H1 (cell line): ENCODE data around the gene SLC39A11.

Experiments
- CBX8 ChIP-seq: fragments of 300-800, 300-1000 bp; sonication (generic); IDR thresholded peaks from 2 replicates; pipeline ENCODE4 v1.7.1; 2016; ENCODE audit warnings: low read depth, low read length, borderline replicate concordance
- CEBPB ChIP-seq: IDR thresholded peaks from 2 replicates; pipeline ENCODE4 v1.6.1; 2012; ENCODE audit warnings: low read depth, low read length
- JUND ChIP-seq: IDR thresholded peaks from 2 replicates; pipeline ENCODE4 v1.6.1; 2011; ENCODE audit warnings: mild to moderate bottlenecking, improper control_type of control experiment, low read length
- KDM1A ChIP-seq: fragments of 200-600, 300-600 bp; sonication (generic); IDR thresholded peaks from 2 replicates; pipeline ENCODE4 v1.7.1; 2016; ENCODE audit warnings: mild to moderate bottlenecking, low read length, borderline replicate concordance
- SAP30 ChIP-seq: fragments of 300-600 bp; sonication (generic); IDR thresholded peaks from 2 replicates; pipeline ENCODE4 v1.7.1; 2012; ENCODE audit warnings: low read length, moderate library complexity, mild to moderate bottlenecking, inconsistent platforms; ENCODE audit not compliant: insufficient read depth, insufficient replicate concordance
- SP1 ChIP-seq: IDR thresholded peaks from 2 replicates; pipeline ENCODE4 v1.6.1; 2011; ENCODE audit warnings: low read depth, low read length
- TF ChIP-seq, protein P1 (sequence below), 3 experiments: IDR thresholded peaks; 1 replicate in 2 of 3; 2 replicates in 1 of 3; pipeline versions ENCODE4 v1.5.1 to v1.6.1; 2011; ENCODE audit warnings: low read length in 3 of 3, mild to moderate bottlenecking in 3 of 3, inconsistent platforms in 2 of 3, low read depth in 1 of 3, moderate library complexity in 1 of 3; ENCODE audit not compliant: insufficient read depth in 1 of 3; ENCODE audit errors: control extremely low read depth in 1 of 3
- TF ChIP-seq, protein P2 (sequence below): IDR thresholded peaks from 2 replicates; pipeline ENCODE4 v1.6.1; 2011; ENCODE audit warnings: low read depth, mild to moderate bottlenecking, low read length; ENCODE audit not compliant: insufficient read depth

DNA sequence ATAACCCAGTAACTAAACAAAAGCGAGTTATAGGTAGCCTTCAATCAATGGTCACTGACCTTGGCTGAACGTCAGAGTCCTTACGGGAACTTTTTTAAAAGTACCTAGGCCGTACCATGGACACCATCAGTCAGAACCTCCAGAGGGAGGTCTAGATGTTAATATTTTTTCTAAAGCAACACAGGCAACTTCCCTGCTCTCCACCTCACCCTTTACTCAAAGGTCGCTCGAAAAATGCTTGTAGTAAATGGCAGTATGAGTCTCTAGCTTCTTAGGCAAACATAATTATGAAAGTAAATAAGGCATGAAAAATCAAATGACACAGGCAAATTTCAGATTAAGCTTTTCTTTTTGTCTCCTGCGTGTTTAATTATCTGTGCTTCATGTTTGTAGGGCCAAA lies 82.1 kb downstream of the SLC39A11 start:
- TF ChIP-seq, protein P1, sequence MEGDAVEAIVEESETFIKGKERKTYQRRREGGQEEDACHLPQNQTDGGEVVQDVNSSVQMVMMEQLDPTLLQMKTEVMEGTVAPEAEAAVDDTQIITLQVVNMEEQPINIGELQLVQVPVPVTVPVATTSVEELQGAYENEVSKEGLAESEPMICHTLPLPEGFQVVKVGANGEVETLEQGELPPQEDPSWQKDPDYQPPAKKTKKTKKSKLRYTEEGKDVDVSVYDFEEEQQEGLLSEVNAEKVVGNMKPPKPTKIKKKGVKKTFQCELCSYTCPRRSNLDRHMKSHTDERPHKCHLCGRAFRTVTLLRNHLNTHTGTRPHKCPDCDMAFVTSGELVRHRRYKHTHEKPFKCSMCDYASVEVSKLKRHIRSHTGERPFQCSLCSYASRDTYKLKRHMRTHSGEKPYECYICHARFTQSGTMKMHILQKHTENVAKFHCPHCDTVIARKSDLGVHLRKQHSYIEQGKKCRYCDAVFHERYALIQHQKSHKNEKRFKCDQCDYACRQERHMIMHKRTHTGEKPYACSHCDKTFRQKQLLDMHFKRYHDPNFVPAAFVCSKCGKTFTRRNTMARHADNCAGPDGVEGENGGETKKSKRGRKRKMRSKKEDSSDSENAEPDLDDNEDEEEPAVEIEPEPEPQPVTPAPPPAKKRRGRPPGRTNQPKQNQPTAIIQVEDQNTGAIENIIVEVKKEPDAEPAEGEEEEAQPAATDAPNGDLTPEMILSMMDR (IDR thresholded peaks at IDR 0.05; ENCODE audit: control extremely low read depth in 1 of 3, insufficient read depth in 1 of 3, low read depth in 1 of 3, low read length in 3 of 3): no peak
- TF ChIP-seq CBX8: no peak
- no peak for TF ChIP-seq CEBPB
- TF ChIP-seq, protein P2, sequence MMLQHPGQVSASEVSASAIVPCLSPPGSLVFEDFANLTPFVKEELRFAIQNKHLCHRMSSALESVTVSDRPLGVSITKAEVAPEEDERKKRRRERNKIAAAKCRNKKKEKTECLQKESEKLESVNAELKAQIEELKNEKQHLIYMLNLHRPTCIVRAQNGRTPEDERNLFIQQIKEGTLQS: no peak
- TF ChIP-seq SP1: no peak
- TF ChIP-seq KDM1A: no peak
- TF ChIP-seq JUND: no peak
- TF ChIP-seq SAP30: no peak
